Stimulated activated naive CD8-positive, alpha-beta T cell treated with anti-CD3 and anti-CD28 coated beads, Interleukin-15, Interleukin-2, amounts not matched to agents 100 ng/mL and 50 ng/mL, for 24 hours (primary cell): Measurements from ENCODE around the gene GMEB2.

Source experiments
- H3K27ac Mint-ChIP-seq: one replicate; pipeline ENCODE4 v1.8.0; 2021; ENCODE audit warnings: mild to moderate bottlenecking, mixed read lengths
- H3K27me3 Mint-ChIP-seq: one replicate; pipeline ENCODE4 v1.8.0; 2021; ENCODE audit warnings: mixed read lengths
- H3K36me3 Mint-ChIP-seq: one replicate; pipeline ENCODE4 v1.8.0; 2021; ENCODE audit warnings: low read depth, mixed read lengths
- H3K4me1 Mint-ChIP-seq: one replicate; pipeline ENCODE4 v1.8.0; 2021; ENCODE audit warnings: low read depth, mixed read lengths
- H3K4me3 Mint-ChIP-seq: one replicate; pipeline ENCODE4 v1.8.0; 2021; ENCODE audit warnings: mild to moderate bottlenecking, mixed read lengths
- H3K9me3 Mint-ChIP-seq: one replicate; pipeline ENCODE4 v1.8.0; 2021; ENCODE audit warnings: mixed read lengths

Gene GMEB2

GRCh38 chr20:63597651-63598478 lies 29.0 kb downstream of the GMEB2 start:
- Mint-ChIP-seq H3K4me3 (no peak overlapping the region), H3K4me1 (no peaks in the 10 kb centered on the region), H3K36me3 (peaks cover 51% of the 10 kb centered on the region), H3K27me3 (no peaks in the 10 kb centered on the region), H3K27ac (no peak overlapping the region), H3K9me3 (no peaks in the 10 kb centered on the region)

DNA sequence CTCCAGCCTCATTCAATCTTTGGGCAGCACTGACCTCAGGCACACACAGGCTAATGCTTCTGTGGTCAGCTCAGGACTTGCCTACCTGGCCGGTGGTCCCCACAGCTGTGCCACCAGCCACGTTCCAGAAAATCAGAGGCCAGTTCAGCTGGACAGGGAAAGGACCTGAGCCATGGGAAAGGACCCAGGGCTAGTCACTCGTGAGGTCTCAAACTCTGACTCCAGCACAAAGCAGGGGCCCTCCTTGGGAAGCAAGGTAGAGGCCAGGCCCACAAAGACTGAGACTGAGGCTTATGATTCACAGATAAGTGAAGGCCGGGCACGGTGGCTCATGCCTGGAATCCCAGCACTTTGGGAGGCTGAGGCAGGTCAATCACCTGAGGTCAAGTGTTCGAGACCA lies 30.5 kb downstream of the GMEB2 start:
- H3K27ac Mint-ChIP-seq, result no peak overlapping the region
- H3K36me3 Mint-ChIP-seq, result peaks cover 45% of the 10 kb centered on the region
- no peak overlapping the region for H3K4me3 Mint-ChIP-seq
- H3K4me1 Mint-ChIP-seq, result no peaks in the 10 kb centered on the region
- H3K27me3 Mint-ChIP-seq, result no peaks in the 10 kb centered on the region
- no peaks in the 10 kb centered on the region for H3K9me3 Mint-ChIP-seq

DNA sequence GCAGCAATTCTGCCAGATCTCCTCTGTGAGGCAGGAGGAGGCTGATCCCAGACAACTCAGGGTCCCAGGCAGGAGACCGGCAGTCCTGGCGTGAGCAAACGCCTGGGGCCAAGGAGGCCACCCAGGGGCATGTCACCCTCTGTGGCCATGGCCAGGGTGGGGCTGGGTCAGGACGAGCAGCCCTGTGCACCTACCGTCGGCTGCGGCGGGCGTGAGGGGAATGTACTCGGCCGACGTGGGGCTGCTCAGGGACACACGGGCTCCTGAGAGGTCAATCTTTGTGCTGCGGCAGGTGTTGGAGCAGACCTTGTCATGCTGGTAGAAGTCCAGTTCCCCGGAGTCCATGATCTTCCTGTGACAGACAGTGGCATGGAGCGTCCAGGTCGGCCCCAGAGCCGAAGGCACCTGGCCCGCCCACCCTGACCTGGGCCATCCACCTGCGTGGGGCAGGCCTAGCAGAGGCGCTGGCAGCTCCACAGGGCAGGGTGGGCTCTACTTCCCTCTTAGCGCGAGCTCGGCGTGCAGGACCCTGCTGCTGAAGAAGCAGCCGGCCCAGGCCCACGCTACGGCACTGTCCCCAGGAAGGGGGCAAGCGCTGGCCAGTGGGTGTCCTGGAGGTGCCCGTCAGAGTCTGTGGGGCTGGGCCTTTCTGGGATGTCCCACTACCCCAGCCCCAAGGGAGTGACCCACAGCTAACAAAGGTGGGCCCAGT lies 31.3 kb downstream of the GMEB2 start:
- H3K27ac Mint-ChIP-seq, result no peak overlapping the region
- no peaks in the 10 kb centered on the region for H3K4me1 Mint-ChIP-seq
- no peak overlapping the region for H3K4me3 Mint-ChIP-seq
- no peaks in the 10 kb centered on the region for H3K9me3 Mint-ChIP-seq
- H3K27me3 Mint-ChIP-seq, result no peaks in the 10 kb centered on the region
- H3K36me3 Mint-ChIP-seq, result peaks cover 44% of the 10 kb centered on the region

DNA sequence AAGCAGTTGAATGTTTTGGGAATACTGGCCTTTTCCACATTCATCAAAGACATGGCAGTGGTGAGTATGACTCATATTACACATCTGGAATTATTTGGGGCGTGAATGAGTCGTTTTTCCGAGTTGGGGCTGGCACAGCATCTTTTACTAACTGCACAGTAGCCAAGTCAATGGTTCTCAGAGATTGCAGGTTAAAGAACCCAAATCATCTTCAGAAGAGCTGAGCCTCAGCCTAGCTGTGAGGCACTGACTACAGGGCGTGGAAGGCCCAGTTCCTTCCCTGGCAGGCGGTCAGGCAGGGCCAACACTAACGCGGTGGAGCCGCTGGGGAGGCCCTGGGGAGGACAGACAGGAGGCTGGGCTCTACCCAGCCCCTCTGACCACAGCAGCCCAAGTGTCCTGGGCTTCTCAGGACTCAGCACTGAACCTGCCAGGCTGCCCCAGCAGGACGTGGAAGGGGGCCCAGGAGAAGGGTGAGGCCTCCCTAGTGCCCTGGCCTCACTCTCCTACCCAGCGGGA lies 32.8 kb downstream of the GMEB2 start:
- no peaks in the 10 kb centered on the region for H3K9me3 Mint-ChIP-seq
- no peaks in the 10 kb centered on the region for H3K27me3 Mint-ChIP-seq
- H3K36me3 Mint-ChIP-seq, result peaks cover 48% of the 10 kb centered on the region
- no peak overlapping the region for H3K4me3 Mint-ChIP-seq
- H3K27ac Mint-ChIP-seq, result no peak overlapping the region
- H3K4me1 Mint-ChIP-seq, result no peaks in the 10 kb centered on the region

DNA sequence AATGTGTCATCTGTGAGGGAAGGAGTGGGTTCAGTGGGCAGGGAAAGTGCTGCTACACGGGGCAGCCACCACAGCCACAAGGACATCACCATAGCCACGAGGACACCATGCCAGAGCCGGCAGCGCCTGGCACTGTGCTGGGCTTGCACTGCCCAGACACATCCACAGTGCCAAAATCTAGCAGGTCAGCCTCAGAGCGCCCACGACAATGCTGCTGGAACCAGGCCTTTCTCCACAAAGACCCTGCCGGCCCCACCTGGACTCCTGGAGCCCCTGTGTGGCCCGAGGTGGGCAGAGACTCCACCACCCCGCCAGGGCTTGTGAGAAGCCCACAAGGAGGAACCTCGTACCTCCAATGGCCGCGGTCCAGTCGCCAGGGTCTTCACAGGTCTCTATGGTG lies 34.2 kb downstream of the GMEB2 start:
- Mint-ChIP-seq H3K36me3 (peaks cover 46% of the 10 kb centered on the region), H3K27ac (no peak overlapping the region), H3K4me1 (peaks cover 5% of the 10 kb centered on the region), H3K27me3 (no peaks in the 10 kb centered on the region), H3K9me3 (no peaks in the 10 kb centered on the region), H3K4me3 (no peak overlapping the region)

DNA sequence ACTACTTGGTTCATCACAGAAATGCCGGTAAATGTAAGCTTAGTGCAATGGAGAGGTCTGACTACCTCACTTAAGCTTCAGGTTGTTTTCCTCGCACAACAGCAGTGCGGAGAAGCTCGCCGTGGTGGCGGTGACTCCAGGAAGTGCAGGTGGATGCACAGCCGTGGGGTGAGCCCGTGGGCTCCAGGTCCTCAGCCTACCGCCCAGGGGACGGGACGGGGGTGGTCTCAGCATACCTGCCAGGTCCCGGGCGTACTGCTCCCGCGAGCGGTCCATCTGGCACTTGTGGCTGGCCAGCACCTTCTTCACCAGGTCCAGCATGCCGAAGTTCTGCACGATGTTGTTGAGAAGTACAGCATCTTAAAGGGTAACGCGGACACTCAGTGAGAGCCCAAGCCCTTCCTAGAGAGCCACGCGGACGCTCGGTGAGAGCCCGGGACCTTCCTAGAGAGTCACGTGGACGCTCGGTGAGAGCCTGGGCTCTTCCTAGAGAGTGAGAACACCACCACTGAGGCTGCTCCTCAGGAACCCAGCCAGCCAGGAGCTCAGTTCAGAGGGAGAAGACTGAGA lies 35.0 kb downstream of the GMEB2 start:
- H3K27ac Mint-ChIP-seq, result no peak overlapping the region
- H3K4me3 Mint-ChIP-seq, result no peak overlapping the region
- peaks cover 5% of the 10 kb centered on the region for H3K4me1 Mint-ChIP-seq
- no peaks in the 10 kb centered on the region for H3K27me3 Mint-ChIP-seq
- peaks cover 43% of the 10 kb centered on the region for H3K36me3 Mint-ChIP-seq
- H3K9me3 Mint-ChIP-seq, result no peaks in the 10 kb centered on the region

- Mint-ChIP-seq H3K27me3 (no peaks in the 10 kb centered on the region), H3K27ac (no peak overlapping the region), H3K4me3 (no peak overlapping the region), H3K36me3 (peaks cover 43% of the 10 kb centered on the region), H3K9me3 (no peaks in the 10 kb centered on the region), H3K4me1 (peaks cover 5% of the 10 kb centered on the region)
Measured at GRCh38 chr20:63591147-63591533, 35.8 kb downstream of the GMEB2 start.

DNA sequence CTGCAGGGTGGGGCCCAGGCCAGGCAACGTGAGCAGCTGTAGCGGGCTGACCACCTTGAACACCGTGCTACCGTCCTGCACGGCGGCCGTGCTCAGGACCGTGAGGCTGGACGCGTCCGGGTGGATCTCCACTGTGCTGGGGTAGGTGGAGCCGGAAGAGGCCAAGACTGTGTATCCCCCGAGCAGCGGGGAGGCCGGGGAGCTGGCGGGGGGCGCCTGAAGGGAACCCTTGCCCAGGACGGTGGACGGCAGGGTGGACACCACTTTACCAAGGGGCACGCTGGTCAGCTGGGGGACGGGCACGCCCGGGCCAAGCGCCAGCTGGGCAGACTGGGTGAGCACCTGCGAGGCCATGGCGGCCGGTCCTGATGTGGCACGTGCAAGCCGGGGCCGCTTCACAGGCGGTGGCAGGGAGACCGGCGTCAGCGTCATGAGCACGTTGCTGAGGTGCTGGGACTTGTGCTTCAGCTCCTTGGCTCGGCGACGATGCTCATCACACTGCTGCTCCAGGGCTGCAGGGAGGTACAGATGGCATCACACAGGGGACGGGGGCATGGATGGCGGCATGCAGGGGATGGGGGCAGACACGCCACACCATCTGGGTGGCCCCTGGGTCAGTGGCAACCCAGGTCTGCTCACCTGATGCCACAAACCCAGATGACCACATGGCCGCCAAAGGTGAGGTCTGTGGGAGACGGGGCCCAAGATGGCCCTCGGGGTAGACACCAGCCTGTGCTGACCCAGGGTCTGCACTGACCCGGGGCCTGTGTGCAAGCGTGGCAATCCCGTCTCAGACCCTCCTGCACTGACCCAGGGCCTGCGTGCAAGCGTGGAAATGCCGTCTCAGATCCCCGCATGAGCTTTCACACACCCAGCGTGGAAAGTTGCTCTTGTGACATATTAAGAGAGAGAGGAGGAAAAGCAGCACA lies 36.4 kb downstream of the GMEB2 start:
- no peaks in the 10 kb centered on the region for H3K27me3 Mint-ChIP-seq
- no peak overlapping the region for H3K27ac Mint-ChIP-seq
- H3K4me3 Mint-ChIP-seq, result no peak overlapping the region

DNA sequence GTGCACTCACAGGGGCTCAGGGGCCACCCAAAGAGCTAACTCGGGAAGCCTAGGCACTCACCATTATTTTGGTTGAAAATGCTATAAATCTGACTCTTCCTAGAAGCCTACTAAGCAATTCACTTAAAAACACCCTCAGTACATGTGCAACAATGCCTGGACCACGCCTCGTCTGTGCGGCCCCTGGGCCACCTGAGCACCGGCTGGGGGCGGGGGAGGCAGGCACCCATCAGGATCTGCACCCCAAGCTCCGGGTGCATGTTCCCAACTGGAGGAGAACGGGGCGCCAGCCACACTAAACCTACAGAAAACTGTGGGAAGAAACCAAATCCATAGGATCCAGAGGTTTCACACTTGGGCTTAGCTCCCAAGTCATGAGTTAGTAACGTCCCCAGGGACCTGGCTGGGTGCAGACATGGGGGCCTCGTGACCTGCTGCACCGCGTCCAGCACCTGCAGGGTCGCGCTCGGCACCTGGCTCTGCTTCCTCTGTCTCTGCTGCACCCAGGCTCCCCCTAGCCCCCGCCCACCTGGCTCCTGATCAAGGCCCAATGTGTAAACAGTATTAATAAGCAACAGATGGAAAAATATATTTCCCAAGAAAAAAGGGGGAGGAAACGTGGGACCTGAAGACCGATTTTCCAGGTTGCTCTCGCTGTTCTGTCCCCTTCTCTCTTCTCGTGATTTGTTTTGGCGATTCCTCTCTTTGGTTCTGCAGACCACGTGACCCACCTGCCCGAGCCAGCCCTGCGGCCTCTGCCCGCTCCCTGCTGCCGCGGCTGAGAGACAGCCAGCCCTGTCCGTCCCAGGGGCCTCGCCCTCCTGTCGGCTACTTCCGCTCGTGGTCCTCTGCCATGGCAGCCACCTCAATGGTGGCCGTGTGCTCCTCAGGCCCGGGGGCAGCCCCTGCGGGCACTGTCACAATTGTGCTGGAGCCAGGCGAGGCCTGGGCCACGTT lies 37.4 kb downstream of the GMEB2 start:
- Mint-ChIP-seq H3K4me3 (no peak overlapping the region), H3K27ac (no peak overlapping the region), H3K27me3 (no peaks in the 10 kb centered on the region), H3K4me1 (peaks cover 5% of the 10 kb centered on the region), H3K36me3 (peaks cover 34% of the 10 kb centered on the region), H3K9me3 (no peaks in the 10 kb centered on the region)

More for the DNA sequence above, 36.4 kb downstream of the GMEB2 start:
- H3K4me1 Mint-ChIP-seq, result peaks cover 5% of the 10 kb centered on the region
- H3K36me3 Mint-ChIP-seq, result peaks cover 42% of the 10 kb centered on the region
- no peaks in the 10 kb centered on the region for H3K9me3 Mint-ChIP-seq

GRCh38 chr20:63588641-63589041 lies 38.3 kb downstream of the GMEB2 start:
- H3K36me3 Mint-ChIP-seq, result peaks cover 34% of the 10 kb centered on the region
- no peaks in the 10 kb centered on the region for H3K27me3 Mint-ChIP-seq
- no peaks in the 10 kb centered on the region for H3K9me3 Mint-ChIP-seq
- peaks cover 5% of the 10 kb centered on the region for H3K4me1 Mint-ChIP-seq
- no peak overlapping the region for H3K4me3 Mint-ChIP-seq
- no peak overlapping the region for H3K27ac Mint-ChIP-seq

DNA sequence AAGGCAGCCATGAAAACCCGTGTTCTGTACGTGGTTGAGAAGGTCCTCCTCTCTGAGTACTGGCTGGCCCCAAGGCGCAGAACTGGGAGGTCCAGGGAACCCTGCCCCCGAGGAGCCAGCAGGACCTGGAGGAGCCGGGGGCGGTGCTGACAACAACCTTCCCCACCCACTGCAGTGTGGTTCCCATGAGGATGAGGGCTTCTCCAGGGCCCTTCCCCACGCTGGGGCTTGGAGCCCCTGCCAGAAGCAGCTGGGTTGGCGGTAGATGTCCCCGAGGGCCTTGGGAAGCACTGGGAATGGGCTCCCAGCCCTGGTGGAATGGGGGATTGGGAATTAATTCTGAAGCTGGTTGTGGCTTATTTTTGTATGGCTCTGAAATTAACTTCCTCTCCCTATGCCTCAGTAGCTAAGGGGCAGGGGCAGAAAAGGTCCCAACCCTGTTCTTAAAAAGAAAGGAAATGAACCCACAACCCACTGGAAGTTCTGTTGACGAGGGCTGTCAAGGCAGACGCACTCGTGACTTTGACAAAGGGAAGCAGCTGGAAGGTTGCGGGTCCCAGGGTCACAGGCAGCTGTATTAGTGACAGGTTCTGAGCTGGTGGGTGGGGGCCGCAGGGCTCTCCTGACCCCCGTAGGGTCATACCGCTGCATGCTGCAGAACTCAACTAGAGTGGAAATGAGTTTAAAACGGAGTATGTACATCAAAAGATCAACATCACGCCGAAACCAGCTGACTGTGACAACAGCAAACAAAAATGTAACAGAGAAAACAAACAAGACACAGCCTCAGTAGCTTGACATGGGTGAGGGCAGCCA lies 38.9 kb downstream of the GMEB2 start:
- H3K27ac Mint-ChIP-seq, result no peak overlapping the region
- peaks cover 5% of the 10 kb centered on the region for H3K4me1 Mint-ChIP-seq
- peaks cover 3% of the 10 kb centered on the region for H3K27me3 Mint-ChIP-seq
- no peaks in the 10 kb centered on the region for H3K9me3 Mint-ChIP-seq
- H3K4me3 Mint-ChIP-seq, result no peak overlapping the region
- H3K36me3 Mint-ChIP-seq, result peaks cover 29% of the 10 kb centered on the region

- peaks cover 5% of the 10 kb centered on the region for H3K4me1 Mint-ChIP-seq
- no peak overlapping the region for H3K4me3 Mint-ChIP-seq
- no peaks in the 10 kb centered on the region for H3K9me3 Mint-ChIP-seq
- no peak overlapping the region for H3K27ac Mint-ChIP-seq
- H3K36me3 Mint-ChIP-seq, result peaks cover 27% of the 10 kb centered on the region
- H3K27me3 Mint-ChIP-seq, result peaks cover 3% of the 10 kb centered on the region
Measured at GRCh38 chr20:63587256-63587655, 39.6 kb downstream of the GMEB2 start.

DNA sequence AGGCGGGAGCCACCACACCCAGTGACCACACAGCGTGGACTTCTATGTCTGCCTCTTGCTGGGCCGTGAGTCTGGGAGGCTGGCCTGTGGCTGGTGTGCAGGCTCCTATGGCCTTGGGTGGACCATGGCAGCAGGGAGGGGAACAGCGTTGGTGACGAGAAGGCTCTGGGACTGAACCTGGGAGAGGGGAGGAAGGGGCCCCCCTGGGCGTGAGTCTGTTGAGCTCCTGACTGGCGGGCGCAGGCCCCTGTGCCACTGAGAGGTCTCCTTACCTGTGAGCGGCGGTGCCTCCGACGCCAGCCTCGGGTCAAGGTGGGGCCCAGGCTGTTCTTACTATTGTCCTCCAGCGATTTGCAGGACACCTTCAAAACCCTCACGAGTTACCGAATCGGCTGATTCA lies 40.1 kb downstream of the GMEB2 start:
- Mint-ChIP-seq H3K27ac (no peak overlapping the region), H3K4me1 (peaks cover 5% of the 10 kb centered on the region), H3K27me3 (peaks cover 3% of the 10 kb centered on the region), H3K36me3 (peaks cover 24% of the 10 kb centered on the region), H3K9me3 (no peaks in the 10 kb centered on the region), H3K4me3 (no peak overlapping the region)
